Activated T-cell treated with anti-CD3 and anti-CD28 coated beads, Interleukin-2, amount 50 U/mL, for 1 hour (primary cell): ENCODE data around the gene RBM47.
"Not testable (repeated sequence)": the region's sequence is repeated elsewhere in the genome, so short reads cannot be mapped to it uniquely, and the experiment has no call there.

ENCODE experiments used
- DNase-seq: peaks from one replicate; pipeline ENCODE4 v3.0.0-alpha.2; 2020

The RBM47 gene

DNA sequence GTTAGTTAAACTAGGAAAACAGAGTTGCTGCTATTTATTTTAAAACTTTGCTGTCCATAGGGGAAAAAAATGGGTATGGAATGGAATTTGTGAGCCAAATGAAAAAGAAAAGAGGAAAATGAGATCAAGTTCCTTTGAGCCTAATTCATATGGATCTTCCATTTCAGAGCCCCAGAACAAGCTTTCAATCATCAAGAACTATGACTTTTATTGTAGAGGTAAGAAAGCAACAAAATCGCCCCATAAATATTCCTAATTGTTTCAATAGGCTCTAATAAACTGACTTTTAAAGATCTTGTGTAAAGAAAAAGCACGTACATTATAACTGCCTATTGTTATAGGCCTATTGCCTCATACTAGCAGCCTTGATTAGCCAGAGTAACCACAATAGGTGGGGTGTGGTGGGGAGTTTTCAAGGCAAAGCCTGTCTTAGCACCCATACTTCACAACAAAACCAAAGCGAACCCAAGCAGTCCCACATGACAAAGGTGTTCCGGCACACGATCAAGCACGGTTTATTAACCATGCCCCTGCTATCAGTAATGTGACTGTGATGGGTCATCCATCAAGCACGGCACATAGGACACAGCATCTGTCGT lies 44.4 kb downstream of the RBM47 start:
- no peak for DNase-seq

DNA sequence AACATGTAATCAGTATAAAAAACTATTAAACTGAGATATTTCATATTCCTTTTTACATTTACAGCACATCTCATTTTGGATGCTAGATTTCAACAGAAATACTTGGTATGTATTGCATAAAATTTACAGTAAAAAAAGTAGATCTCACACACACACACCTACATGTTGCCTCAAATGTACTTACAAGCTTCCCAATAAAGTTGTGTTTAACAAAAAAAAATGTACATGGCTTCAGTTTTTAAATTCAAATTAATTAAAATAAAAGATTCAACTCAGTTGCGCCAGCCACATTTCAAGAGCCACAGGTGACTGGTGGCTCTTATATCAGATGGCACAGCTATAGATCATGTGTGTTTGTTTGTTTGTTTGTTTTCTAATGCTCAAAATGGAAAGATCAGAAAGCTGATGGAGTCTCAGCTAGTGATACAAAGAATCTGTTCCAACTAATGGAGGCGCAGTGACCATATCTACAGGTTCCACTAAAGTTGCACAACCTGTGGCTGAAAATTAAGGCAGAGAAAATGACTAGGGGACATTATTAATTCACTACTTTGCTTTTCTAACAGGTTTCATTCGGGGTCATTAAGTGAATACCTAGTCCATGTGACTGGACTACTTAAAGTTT lies 45.0 kb downstream of the RBM47 start:
- DNase-seq = no peak

DNA sequence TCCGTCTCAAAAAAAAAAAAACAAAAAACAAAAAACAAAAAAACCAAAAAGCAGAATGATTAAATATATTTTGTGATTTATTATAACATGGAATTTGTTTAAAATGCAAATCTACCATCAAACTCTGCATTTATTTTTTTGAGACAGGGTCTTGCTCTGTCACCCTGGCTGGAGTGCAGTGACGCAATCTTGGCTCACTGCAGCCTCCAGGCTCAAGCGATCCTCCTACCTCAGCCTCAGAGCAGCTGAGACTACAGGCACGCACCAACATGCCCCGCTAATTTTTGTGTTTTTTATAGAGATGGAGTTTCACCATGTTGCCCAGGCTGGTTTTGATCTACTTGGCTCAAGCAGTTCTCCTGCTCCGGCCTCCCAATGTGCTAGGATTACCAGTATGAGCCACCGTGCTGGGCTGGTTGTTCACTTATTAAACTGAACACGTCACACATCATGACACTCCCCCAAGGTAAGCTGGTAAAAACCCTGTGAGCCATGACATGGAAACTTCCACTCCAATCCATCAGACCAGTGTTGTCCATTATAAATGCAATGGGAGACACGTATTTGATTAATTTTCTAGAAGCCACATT lies 45.7 kb downstream of the RBM47 start:
- DNase-seq = no peak

DNA sequence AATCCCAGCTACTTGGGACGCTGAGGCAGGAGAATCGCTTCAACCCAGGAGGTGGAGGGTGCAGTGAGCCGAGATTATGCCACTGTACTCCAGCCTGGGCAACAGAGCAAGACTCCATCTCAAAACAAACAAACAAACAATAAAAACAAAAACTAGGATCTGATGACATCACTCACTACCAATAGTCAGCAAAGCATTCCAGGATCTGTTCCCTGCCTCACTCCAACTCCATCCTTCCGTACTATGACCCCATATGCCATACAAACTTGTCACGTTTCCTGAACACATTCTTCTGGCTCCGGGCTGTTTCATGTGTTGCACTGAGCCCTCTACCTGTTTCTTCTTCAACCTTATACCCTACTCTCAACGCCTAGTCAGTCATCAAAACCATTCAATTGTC lies 47.3 kb downstream of the RBM47 start:
- DNase-seq = no peak

DNA sequence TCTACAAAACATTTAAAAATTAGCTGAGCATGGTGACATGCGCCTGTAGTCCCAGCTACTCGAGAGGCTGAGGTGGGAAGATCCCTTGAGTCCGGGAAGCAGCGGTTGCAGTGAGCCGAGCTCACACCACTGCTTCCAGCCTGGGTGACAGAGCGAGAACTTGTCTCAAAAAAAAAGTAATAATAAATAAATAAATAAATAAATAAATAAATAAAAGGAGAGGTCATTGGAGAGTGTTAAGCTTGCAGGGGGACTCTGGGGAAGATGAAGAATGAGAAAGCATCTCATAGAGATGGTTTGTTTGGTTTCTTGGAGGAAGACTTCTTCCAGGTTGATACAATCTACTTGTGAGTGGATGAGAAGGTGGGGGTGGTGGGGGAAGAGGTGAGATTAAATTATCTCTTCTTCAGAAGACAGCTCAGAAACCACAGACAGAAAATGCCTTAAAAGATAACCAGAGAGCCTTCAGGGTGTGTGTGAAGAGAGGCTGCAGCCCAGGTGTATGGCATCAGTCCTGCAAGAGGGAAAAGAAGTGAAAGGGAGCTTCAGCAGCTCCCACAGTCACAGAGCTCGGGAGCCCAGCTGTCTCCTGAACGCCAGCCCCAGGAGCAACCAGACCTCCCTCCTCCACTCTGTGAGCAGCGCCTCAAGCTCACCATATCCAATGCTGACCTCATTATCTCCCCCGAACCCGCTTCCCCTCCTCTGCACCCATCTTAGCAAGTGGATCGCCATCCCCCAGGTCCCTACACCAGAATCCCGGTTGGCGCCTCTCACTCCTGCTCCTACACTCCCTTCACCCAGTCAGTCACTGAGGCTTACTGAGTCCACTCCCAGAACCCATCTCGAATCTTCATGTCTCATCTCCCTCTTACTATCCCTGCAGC lies 48.2 kb downstream of the RBM47 start:
- DNase-seq = no peak

DNA sequence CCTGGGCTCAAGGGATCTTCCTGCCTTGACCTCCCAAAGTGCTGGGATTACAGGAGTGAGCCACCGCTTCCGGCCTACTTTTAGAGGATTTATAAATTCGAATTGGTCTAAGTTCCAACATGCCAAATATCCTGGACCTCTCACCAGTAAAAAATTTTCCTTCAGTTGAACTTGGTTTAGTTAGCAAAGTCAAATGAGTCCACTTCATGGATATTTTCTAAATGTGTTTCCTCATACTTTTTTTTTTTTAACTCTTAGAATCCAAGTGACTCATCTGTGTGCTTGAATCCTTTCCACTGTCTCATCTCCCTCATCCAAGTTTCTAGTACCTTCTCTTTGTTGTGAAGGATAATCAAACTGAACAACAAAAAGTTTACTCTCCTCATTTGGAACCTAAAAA lies 49.7 kb downstream of the RBM47 start:
- DNase-seq = no peak

DNA sequence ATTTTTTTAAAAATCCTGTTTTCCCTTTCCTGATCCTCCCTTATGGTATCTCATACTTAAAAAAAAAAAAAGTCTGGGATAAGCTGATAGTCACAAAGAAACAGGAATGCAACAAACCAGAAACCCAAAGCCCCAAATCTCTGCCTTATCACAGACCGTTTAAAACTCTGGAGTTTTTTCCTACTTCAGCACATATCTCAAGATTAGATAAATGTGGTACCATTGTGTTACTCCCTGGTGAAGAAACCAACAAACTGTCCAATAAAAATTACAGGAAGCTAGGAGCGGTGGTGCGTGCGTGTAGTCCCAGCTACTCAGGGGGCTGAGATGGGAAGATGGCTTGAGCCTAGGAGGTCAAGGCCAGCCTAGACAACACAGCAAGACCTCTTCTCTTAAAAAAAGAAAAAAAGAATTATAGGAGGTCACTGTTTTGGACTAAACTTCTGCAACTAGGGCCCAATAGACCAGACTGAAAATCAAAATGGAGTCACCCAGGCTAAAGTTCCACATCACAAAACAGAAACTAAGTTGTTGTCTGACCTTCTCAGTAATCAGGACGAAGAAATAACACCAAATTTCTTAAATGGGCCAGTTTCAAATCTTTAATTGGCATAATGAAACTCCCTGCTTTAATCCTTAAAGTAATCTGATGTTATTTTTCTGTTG lies 51.9 kb downstream of the RBM47 start:
- no peak for DNase-seq

DNA sequence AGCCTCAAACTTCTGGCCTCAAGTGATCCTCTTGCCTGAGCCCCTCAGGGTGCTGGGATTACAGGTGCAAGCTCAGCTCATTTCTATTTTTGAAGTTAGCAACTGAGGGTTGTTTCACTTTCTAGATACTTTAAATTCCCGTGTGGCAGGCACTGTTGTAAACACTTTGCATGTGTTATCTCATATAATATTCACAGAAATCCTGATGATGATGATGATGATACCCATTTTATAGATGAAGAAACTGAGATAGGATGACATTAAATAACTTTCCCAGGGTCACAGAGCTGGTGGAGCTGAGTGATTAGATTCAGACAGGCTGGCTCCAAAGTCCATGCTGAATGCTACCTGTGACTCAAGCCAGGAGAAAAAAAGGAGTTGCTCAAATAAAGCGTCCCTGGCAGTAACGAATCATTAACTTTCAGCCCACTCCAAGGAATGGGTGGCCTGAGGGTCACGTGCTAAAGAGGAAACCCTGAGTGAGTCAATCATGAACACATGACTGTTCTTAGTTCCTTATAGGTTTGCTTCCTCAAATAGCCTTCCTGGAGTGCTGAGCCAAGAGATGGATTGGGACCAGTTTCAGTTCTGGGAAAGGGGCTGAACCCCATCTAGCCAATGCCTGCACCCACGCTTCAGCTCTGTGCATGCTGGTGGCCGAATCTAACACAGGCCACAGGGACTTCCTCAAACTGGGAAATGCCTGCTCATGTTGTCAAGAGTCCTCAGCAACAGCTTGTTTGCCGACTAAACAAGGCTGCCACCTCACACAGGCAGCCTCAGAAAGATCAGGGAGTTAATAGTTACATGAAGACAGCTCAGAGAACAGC lies 52.8 kb downstream of the RBM47 start:
- DNase-seq = no peak

DNA sequence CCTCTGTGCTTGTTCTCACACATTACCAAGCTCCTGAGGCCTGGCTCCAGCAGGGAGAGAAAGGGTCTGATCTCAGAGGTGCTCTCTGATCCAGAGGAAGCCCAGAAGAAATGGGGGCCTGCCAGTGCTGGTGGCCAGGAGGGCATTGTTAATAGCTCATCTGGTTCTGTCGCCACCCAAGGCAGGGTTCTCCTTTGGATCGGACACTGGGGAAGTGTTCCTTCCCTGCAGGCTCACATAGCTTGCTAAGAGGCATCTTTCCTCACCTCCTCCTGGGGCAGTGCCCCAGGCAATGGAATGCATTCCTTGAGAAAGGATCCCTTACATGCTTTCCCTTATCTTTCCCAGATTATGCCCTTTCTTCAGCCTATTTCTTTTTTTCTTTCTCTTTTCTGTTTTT lies 53.8 kb downstream of the RBM47 start:
- DNase-seq = no peak

DNA sequence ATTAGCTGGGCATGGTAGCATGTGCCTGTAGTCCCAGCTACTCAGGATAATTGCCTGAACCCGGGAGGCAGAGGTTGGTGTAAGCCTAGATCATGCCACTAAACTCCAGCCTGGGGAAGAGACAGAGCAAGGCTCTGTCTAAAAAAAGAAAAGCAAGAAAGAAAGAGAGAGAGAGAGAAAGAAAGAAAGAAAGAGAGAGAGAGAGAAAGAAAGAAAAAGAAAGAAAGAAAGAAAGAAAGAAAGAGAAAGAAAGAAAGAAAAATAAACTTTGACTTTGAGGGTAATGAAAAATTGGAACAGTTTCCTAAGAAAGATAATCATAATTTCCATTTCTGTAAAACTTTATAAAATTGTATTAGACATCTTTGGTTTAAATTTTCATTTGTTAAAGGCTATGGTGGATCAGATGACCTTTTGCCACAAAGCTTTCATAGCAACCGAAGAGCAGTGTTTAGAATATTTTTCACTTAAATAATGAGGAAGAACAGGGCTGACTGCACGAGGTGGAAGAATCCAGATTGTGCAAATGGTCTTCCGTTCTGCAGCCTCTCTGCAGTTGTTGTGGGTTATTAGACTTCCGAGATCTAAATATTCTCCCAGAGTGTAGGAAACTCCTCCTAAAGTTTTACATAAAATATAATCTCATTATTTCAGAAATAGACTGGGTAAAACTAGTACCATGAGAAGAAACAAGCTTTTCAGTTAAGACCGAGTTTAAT lies 55.9 kb downstream of the RBM47 start:
- DNase-seq = no peak

DNA sequence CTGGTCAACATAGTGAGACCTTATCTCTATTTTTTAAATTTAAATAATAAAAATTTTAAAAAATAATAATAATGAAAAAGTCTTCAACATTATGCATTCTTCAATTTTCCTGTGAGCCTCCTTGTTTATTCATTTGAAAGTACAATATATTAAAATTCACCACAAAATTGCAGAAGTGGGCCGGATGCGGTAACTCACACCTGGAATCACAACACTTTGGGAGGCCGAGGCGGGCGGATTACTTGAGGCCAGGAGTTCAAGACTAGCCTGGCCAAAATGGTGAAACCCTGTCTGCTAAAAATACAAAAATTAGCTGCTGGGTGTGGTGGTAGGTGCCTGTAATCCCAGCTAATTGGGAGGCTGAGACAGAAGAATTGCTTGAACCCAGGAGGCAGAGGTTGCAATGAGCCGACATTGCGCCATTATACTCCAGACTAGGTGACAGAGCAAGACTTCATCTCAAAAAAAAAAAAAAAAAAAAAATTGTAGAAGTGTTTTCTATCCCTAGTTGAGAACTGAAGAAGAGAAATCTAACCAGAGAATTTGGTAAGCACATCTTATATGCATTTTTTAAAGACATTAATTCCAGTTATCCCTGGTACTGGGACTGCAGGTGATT lies 56.9 kb downstream of the RBM47 start:
- no peak for DNase-seq

DNA sequence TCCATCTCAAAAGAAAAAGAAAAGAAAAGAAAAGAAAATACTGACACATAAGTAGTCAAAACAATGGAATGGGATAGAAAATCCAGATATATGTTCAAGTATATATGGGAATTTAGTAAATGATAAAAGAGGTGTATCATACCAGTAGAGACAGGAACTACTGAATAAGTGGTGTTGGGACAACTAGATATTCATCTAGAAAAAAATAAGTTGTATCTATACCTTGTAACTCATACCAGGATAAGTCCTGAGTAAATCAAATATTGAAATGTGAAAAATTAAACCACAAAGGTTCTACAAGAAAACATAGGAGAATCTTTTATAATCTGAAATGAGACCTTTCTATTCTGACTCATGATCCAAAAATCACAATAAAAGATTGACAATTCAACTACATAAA lies 58.5 kb downstream of the RBM47 start:
- no peak for DNase-seq

DNA sequence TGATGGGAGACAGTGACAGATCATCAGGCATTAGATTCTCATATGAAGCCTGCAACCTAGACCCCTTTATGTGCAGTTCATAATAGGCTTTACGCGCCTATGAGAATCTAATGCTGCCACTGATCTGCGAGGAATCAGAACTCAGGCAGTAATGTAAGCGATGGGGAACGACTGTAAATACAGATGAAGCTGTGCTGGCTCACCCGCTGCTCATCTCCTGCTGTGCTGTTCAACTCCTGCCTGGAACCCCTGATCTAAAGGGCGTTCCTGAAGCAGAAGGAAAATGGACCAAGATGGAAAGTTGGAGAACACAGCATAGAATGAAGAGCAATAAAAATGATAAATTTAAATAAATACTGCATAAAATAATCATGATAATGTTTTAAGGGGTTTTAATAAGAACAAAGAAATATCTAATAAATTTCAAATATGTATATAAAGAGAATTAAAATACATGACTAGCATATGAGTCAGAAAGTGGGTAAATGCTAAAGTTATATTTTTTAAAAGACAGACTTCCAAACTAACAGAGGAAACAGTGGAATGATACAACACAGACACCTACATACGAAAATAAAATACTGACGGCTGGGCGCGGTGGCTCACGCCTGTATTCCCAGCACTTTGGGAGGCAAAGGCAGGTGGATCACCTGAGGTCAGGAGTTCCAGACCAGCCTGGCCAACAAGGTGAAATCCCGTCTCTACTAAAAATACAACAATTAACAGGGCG lies 59.2 kb downstream of the RBM47 start:
- DNase-seq = no peak

DNA sequence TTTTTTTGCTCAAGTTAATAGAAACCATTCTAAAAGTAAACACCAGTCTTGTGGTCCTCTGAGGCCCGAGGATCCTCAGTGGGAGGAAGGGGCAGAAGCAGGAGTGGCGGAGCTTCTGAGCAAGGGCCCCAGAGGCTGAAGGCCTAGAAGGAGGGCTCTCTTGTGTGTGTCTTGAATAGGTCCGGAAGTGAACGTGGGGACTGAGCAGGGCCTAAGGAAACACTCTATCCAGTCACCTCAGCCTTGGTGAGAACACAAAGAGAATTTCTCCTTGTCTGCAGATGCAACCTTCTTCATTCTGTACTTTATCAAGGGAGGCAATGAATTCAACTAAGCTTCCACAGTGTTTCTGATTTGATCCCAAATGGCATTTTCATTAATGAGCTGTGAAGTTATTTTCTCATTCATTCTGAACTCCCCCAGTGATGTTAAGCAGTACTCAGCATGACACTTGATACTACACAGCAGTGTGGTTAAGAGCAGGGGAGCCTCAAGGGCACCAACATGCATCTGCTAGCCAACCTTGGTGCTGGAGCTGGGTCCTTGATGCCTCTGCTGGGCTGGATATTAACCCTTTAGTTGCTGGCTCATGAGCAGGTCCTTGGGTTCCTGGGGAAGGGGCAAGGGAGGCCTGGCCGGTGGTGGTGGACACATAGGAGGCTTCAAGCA lies 64.7 kb downstream of the RBM47 start:
- DNase-seq = no peak

DNA sequence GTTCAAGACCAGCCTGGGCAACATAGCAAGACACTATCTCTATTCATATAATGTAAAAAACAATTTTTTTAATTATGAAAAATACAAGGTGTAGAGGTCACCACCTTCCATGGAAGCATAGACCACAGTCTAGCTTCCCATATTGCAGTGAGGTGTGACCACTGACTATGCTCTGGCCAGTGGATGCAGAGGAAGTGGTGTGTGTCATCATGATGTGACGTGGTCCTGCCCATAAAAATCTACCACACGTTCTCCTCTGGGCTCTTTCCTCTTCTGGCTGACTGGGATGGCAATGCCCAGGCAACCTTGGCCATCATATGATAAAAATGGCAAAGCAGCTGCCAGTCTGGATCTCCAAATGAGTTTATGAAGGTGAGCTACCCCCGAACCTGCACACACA lies 65.7 kb downstream of the RBM47 start:
- DNase-seq = no peak

DNA sequence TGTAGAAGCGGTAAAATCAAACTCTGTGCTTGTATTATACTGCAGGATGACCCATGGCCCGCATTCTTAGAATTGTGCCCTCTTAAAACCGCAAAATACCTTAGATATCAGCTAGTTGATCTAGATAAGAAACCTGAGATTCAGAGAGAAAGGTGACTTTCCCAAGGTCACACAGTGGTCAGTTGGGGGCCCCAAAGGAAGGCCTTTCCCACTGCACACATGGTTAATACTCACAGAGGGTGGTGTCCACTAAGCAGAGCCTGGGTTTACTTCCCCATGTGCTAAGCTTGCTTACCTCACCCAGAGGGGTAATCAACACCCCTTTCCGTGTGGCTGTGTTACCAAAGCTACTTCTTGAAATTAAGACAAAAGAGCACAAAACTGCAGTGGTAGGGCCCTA lies 66.3 kb downstream of the RBM47 start:
- no peak for DNase-seq

DNA sequence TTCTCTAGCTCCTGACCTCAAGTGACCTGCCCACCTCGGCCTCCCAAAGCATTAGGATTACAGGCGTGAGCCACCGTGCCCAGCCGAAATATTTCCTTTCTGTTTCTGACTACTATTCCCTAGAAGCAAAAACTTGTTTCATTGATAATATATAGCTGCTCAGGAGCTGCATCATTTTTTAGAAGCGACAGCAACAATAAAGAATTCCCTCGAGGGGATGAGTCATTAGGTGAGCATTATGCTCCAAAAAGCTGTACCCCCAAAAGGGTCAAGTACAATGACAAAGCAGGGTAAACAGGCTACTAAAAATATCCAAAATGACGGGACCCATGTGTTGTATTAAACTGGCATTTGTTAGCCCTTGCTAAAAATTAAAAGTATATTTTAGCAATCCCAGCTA lies 67.0 kb downstream of the RBM47 start:
- no peak for DNase-seq

DNA sequence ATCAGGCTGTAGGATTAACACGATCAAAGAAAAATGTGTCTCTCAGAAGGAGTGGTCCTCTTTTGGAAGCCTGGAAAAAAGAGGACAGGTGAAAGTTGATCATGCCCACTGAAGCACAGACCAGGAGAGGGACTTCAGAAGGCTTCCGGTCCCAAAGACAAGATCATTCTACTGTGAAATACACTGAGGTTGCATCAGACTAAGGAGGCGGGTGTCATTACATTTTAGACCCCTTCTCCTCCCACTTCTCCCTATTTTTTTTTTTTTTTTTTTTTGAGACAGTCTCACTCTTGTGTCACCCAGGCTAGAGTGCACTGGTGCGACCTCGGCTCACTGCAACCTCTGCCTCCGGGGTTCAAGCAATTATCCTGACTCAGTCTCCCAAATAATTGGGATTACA lies 67.5 kb downstream of the RBM47 start:
- DNase-seq = no peak

DNA sequence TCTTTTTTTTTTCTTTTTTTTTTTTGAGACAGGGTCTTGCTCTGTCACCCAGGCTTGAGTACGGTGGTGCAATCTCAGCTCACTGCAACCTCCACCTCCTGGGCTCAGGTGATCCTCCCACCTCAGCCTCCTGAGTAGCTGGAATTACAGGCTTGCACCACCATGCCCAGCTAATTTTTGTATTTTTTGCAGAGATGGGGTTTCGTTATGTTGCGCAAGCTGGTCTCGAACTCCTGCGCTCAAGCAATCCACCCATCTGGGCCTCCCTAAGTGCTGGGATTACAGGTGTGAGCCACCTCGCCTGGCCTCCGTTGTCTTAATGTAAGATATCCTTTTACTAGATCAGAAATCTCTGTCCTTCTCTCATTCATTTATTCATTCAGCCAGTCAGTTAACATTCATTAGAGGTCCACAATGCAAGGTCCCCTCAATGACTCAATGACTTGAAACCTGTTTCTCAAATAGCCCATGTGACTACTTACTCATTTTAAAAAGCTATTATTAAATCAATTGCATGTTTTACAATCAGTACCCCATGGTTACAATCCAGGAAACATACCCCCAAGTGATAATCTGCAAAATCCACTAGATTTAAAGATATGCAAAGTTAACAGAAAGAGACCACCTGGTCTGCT lies 68.0 kb downstream of the RBM47 start:
- not testable (repeated sequence) for DNase-seq
